ENCODE measurements around the gene SNU13. TPM values are rescaled to one million over a fixed set of nuclear protein-coding genes. Genes with fewer than 3 reads are reported as not detected.

The SNU13 gene
- total and polyA plus RNA-seq, 2 of the 4 experiments (the other 2 are of a cell fraction) = 122 to 185 TPM

GRCh38 chr22:41713004-41713403, 24.3 kb upstream of the SNU13 start:
- H2AFZ ChIP-seq (replicated peaks; ENCODE audit: low read length, poor library complexity) = no peak overlapping the region
- no peak overlapping the region for H2AK5ac ChIP-seq (ENCODE audit: low read depth, low read length)
- H4K20me1 ChIP-seq (ENCODE audit: insufficient read depth, low read length) = no peaks in the 10 kb centered on the region
- no peak overlapping the region for H3K9ac ChIP-seq (ENCODE audit: low read depth, low read length)
- intact Hi-C loops (cut with micrococcal nuclease) (no loop called here), dilution Hi-C loops (cut with HindIII; ENCODE audit: low sequenced_read_pairs, unreplicated experiment) (no loop called here), in situ Hi-C loops (cut with MboI; ENCODE audit: low sequenced_read_pairs) (no loop called here)
- POLR2A ChIA-PET (ENCODE audit: unreplicated experiment) = no interaction called here
- DNase-seq (no peak), ATAC-seq (ENCODE audit: low read depth) (no peak)
- H3K79me1 ChIP-seq (ENCODE audit: low read depth in 1 of 2, low read length in 2 of 2) = no peaks in the 10 kb centered on the region
- no peak overlapping the region for H2BK120ac ChIP-seq (ENCODE audit: low read depth, low read length)
- peaks cover 2% of the 10 kb centered on the region; the same call in 1 of the 2 replicates for H3K9me1 ChIP-seq (ENCODE audit: insufficient read depth, low read length)
- no peak overlapping the region for H4K5ac ChIP-seq (ENCODE audit: low read depth, low read length)
- H3K18ac ChIP-seq (ENCODE audit: low read depth, low read length) = no peak overlapping the region
- no TSS peak for BruUV-seq (replicated peaks)
- H3K14ac ChIP-seq (replicated peaks; ENCODE audit: low read depth, low read length) = no peak overlapping the region
- peaks cover 22% of the 10 kb centered on the region for H3K27me3 ChIP-seq (ENCODE audit: control insufficient read depth, insufficient read depth, low read length)
- no peaks in the 10 kb centered on the region for H3K36me3 ChIP-seq (ENCODE audit: control insufficient read depth, insufficient read depth, low read length)
- H4K91ac ChIP-seq (ENCODE audit: insufficient read depth, low read depth, low read length) = no peak overlapping the region
- TF ChIP-seq, protein P1, sequence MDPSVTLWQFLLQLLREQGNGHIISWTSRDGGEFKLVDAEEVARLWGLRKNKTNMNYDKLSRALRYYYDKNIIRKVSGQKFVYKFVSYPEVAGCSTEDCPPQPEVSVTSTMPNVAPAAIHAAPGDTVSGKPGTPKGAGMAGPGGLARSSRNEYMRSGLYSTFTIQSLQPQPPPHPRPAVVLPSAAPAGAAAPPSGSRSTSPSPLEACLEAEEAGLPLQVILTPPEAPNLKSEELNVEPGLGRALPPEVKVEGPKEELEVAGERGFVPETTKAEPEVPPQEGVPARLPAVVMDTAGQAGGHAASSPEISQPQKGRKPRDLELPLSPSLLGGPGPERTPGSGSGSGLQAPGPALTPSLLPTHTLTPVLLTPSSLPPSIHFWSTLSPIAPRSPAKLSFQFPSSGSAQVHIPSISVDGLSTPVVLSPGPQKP (IDR thresholded peaks at IDR 0.05; ENCODE audit: borderline replicate concordance, low read depth, low read length) = no peak
- TF ChIP-seq MAFK (IDR thresholded peaks at IDR 0.05; ENCODE audit: low read depth, low read length) = no peak
- no peak for TF ChIP-seq FOS (IDR thresholded peaks at IDR 0.05; ENCODE audit: low read depth, low read length)
- TF ChIP-seq POLR2A (IDR thresholded peaks at IDR 0.05; ENCODE audit: low read depth, low read length) = no peak
- TF ChIP-seq, protein P2, sequence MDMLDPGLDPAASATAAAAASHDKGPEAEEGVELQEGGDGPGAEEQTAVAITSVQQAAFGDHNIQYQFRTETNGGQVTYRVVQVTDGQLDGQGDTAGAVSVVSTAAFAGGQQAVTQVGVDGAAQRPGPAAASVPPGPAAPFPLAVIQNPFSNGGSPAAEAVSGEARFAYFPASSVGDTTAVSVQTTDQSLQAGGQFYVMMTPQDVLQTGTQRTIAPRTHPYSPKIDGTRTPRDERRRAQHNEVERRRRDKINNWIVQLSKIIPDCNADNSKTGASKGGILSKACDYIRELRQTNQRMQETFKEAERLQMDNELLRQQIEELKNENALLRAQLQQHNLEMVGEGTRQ (IDR thresholded peaks at IDR 0.05; ENCODE audit: low read depth, low read length) = no peak
- no peak for TF ChIP-seq RCOR1 (IDR thresholded peaks at IDR 0.05; ENCODE audit: insufficient replicate concordance, low read length)
- no peak for TF ChIP-seq RAD21 (IDR thresholded peaks at IDR 0.05; ENCODE audit: low read length)
- no peak for TF ChIP-seq MAZ (IDR thresholded peaks at IDR 0.05; ENCODE audit: borderline replicate concordance, low read depth, low read length)
- TF ChIP-seq MXI1 (IDR thresholded peaks at IDR 0.05; ENCODE audit: borderline replicate concordance, low read depth, low read length) = no peak
- no peak overlapping the region for H3K4ac ChIP-seq (ENCODE audit: low read depth, low read length)
- no peak overlapping the region for H3K56ac ChIP-seq (ENCODE audit: extremely low read depth, insufficient read depth, low read length)
- no peak overlapping the region for H3K23ac ChIP-seq (ENCODE audit: low read depth, low read length)
- no peaks in the 10 kb centered on the region for H3K4me1 ChIP-seq (ENCODE audit: control insufficient read depth, insufficient read depth, low read length)
- no peak overlapping the region for H4K8ac ChIP-seq (ENCODE audit: low read depth in 2 of 2, low read length in 2 of 2)
- H3K4me2 ChIP-seq (ENCODE audit: low read depth, low read length) = no peak overlapping the region
- no peak overlapping the region for H2BK20ac ChIP-seq (ENCODE audit: low read depth, low read length)
- no peak overlapping the region for H2BK5ac ChIP-seq (ENCODE audit: low read depth, low read length, poor library complexity, severe bottlenecking)
- no peak overlapping the region for H2AK9ac ChIP-seq (replicated peaks; ENCODE audit: low read depth, low read length, poor library complexity)
- CTCF ChIA-PET = no interaction called here
- no peak overlapping the region for H3K4me3 ChIP-seq (ENCODE audit: insufficient read depth, low read depth, low read length)
- no peak overlapping the region for H3K27ac ChIP-seq (ENCODE audit: insufficient read depth, low read length)
- whole genome bisulfite sequencing, 2 experiments (ENCODE audit: extremely low coverage in 2 of 2, insufficient read length in 1 of 2) = 86% methylated on average over 1 of the region's 9 CpGs; no CpG with 5 or more reads in 1 of the 2 experiments
- H2BK15ac ChIP-seq (ENCODE audit: low read depth, low read length) = no peak overlapping the region
- no peaks in the 10 kb centered on the region for H3K9me3 ChIP-seq (ENCODE audit: control insufficient read depth, insufficient read depth, low read length)

Measured in IMR-90 (cell line).